CD14-positive monocyte (primary cell): Measurements from ENCODE around the gene MRPL43. TPM values are rescaled to one million over a fixed set of nuclear protein-coding genes. Genes with fewer than 3 reads are reported as not detected.

Experiments
- DNase-seq, 3 donors: peaks; one replicate each; pipeline ENCODE4 v3.0.0-alpha.2; 2011 to 2022
- H2AFZ ChIP-seq: 2 replicates; pipeline ENCODE4 v1.6.0; 2012; ENCODE audit warnings: mild to moderate bottlenecking, low read depth, low read length, inconsistent platforms; ENCODE audit not compliant: insufficient read depth, poor library complexity, severe bottlenecking
- H3K27ac ChIP-seq, 2 donors: 1 replicate in 1 of 2; 2 replicates in 1 of 2; pipeline ENCODE4 v1.5.1; 2012 to 2013; ENCODE audit warnings: low read length in 2 of 2, control low read depth in 1 of 2, inconsistent platforms in 1 of 2, low read depth in 1 of 2, mild to moderate bottlenecking in 1 of 2
- H3K27me3 ChIP-seq, 2 donors: one replicate each; pipeline versions ENCODE4 v1.6.0 to v1.6.1; 2011 to 2013; ENCODE audit warnings: low read length in 2 of 2; ENCODE audit not compliant: control insufficient read depth in 2 of 2, insufficient read depth in 2 of 2
- H3K36me3 ChIP-seq, 2 donors: replicated peaks in 1 of 2; 1 replicate in 1 of 2; 2 replicates in 1 of 2; pipeline versions ENCODE4 v1.5.1 to v1.6.1; 2012 to 2013; ENCODE audit warnings: low read length in 2 of 2, control low read depth in 1 of 2, inconsistent platforms in 1 of 2, mild to moderate bottlenecking in 1 of 2; ENCODE audit not compliant: insufficient read depth in 2 of 2, control insufficient read depth in 1 of 2
- H3K4me1 ChIP-seq, 2 donors: 1 replicate in 1 of 2; 2 replicates in 1 of 2; pipeline versions ENCODE4 v1.5.1 to v1.6.1; 2012 to 2013; ENCODE audit warnings: low read length in 2 of 2, control low read depth in 1 of 2, inconsistent platforms in 1 of 2, mild to moderate bottlenecking in 1 of 2, moderate library complexity in 1 of 2; ENCODE audit not compliant: insufficient read depth in 2 of 2, control insufficient read depth in 1 of 2
- H3K4me2 ChIP-seq: replicated peaks from 2 replicates; pipeline ENCODE3; 2012; ENCODE audit warnings: low read length, moderate library complexity, mild to moderate bottlenecking; ENCODE audit not compliant: poor library complexity, severe bottlenecking; ENCODE audit errors: extremely low read depth
- H3K4me3 ChIP-seq, 3 experiments: fragments of 200-600 bp in 1 of 3; sonication (generic) in 1 of 3; replicated peaks in 1 of 3; 1 replicate in 2 of 3; 2 replicates in 1 of 3; pipeline ENCODE4 v1.5.1; 2011 to 2013; ENCODE audit warnings: low read length in 3 of 3, mild to moderate bottlenecking in 3 of 3, control low read depth in 2 of 3, low read depth in 2 of 3, inconsistent platforms in 1 of 3, moderate library complexity in 1 of 3
- H3K79me2 ChIP-seq: 2 replicates; pipeline ENCODE4 v1.6.0; 2012; ENCODE audit warnings: mild to moderate bottlenecking, control low read depth, inconsistent platforms, low read length, moderate library complexity; ENCODE audit not compliant: insufficient read depth
- H3K9ac ChIP-seq: 2 replicates; pipeline ENCODE4 v1.6.0; 2017; ENCODE audit warnings: low read length, mild to moderate bottlenecking; ENCODE audit not compliant: insufficient read depth, poor library complexity, severe bottlenecking
- H3K9me3 ChIP-seq, 2 donors: replicated peaks in 1 of 2; 1 replicate in 1 of 2; 2 replicates in 1 of 2; pipeline versions ENCODE4 v1.5.1 to v1.6.1; 2012 to 2013; ENCODE audit warnings: low read length in 2 of 2, control low read depth in 1 of 2; ENCODE audit not compliant: control insufficient read depth in 1 of 2, insufficient read depth in 1 of 2
- H4K20me1 ChIP-seq: 2 replicates; pipeline ENCODE4 v1.6.0; 2012; ENCODE audit warnings: mild to moderate bottlenecking, low read length, control low read depth, moderate library complexity; ENCODE audit not compliant: insufficient read depth
- H3K27ac Mint-ChIP-seq, 7 donors: one replicate each; pipeline ENCODE4 v1.8.0; 2020; ENCODE audit warnings: mild to moderate bottlenecking in 7 of 7, mixed read lengths in 7 of 7, moderate library complexity in 6 of 7, inconsistent platforms in 2 of 7
- H3K27me3 Mint-ChIP-seq, 3 donors: one replicate each; pipeline ENCODE4 v1.8.0; 2021 to 2022; ENCODE audit warnings: low read depth in 3 of 3, mild to moderate bottlenecking in 3 of 3, mixed read lengths in 3 of 3, moderate library complexity in 3 of 3, inconsistent platforms in 1 of 3
- H3K36me3 Mint-ChIP-seq, 2 donors: one replicate each; pipeline ENCODE4 v1.8.0; 2020; ENCODE audit warnings: mixed read lengths in 2 of 2, inconsistent platforms in 1 of 2, mild to moderate bottlenecking in 1 of 2
- H3K4me1 Mint-ChIP-seq: one replicate; pipeline ENCODE4 v1.8.0; 2020; ENCODE audit warnings: mild to moderate bottlenecking, mixed read lengths
- H3K4me3 Mint-ChIP-seq, 2 donors: one replicate each; pipeline ENCODE4 v1.8.0; 2020; ENCODE audit warnings: mild to moderate bottlenecking in 2 of 2, mixed read lengths in 2 of 2, moderate library complexity in 1 of 2
- H3K9me3 Mint-ChIP-seq, 7 donors: one replicate each; pipeline ENCODE4 v1.8.0; 2020 to 2022; ENCODE audit warnings: mixed read lengths in 7 of 7, mild to moderate bottlenecking in 6 of 7, moderate library complexity in 6 of 7, inconsistent platforms in 2 of 7
- CTCF ChIP-seq: fragments of 200-600 bp; IDR thresholded peaks from one replicate; pipeline ENCODE4 v1.8.0; 2022; ENCODE audit warnings: antibody characterized with exemption, mild to moderate bottlenecking
- WGBS: methylation state at CpG from one replicate; pipeline ENCODE4 v1.1.5; 2013; ENCODE audit warnings: missing lambda C conversion rate; ENCODE audit not compliant: insufficient coverage; 5-methylcytosine and 5-hydroxymethylcytosine counted together
- intact Hi-C, 2 donors: fragments of 100-400 bp; cut with micrococcal nuclease; formaldehyde crosslinking; loops; one replicate each; pipeline versions ENCODE4 v1.15.0 to v1.15.1; 2023
- polyA plus RNA-seq, 3 donors: library from polyadenylated mRNA; depleted of rRNA in 1 of 3; unstranded in 2 of 3; stranded (reverse) in 1 of 3; fragments of 300-500 nt in 2 of 3; fragments of >200 nt in 1 of 3; fragmentation: Illumina TruSeq in 2 of 3; gene quantifications; 1 replicate in 2 of 3; 2 replicates in 1 of 3; pipeline ENCODE4 v1.2.3, GENCODE V29; 2012 to 2021

The MRPL43 gene
- polyA plus RNA-seq, 3 donors: 69.5 to 123 (median 98.0) TPM

- no peak for TF ChIP-seq CTCF
- H3K36me3 Mint-ChIP-seq: peaks cover 10 to 20% of the 10 kb centered on the region in 2 donors
- H3K27me3 ChIP-seq: no peaks in the 10 kb centered on the region
- no peak overlapping the region for H3K4me3 ChIP-seq
- peaks cover 3 to 12% of the 10 kb centered on the region in 2 donors for H3K36me3 ChIP-seq
- no peak overlapping the region for H2AFZ ChIP-seq
- no peak overlapping the region for H3K4me3 Mint-ChIP-seq
- H3K4me1 Mint-ChIP-seq: peaks cover 6% of the 10 kb centered on the region
- H3K9me3 ChIP-seq: no peaks in the 10 kb centered on the region
- no peaks in the 10 kb centered on the region for H4K20me1 ChIP-seq
- no peak for DNase-seq
- 100% methylated on average over 2 of the region's 4 CpGs for WGBS
- no peaks in the 10 kb centered on the region for H3K9me3 Mint-ChIP-seq
- H3K9ac ChIP-seq: no peak overlapping the region
- H3K4me1 ChIP-seq: peaks cover under 1 to 6% of the 10 kb centered on the region in 2 donors
- peaks cover 0 to 4% (median 0%) of the 10 kb centered on the region in 3 donors for H3K27me3 Mint-ChIP-seq
- H3K4me2 ChIP-seq: no peak overlapping the region
- no peak overlapping the region for H3K27ac Mint-ChIP-seq
- intact Hi-C loops: no loop called here
- peaks cover under 1% of the 10 kb centered on the region for H3K79me2 ChIP-seq
- no peak overlapping the region for H3K27ac ChIP-seq
These were observed 18.7 kb upstream of the MRPL43 start for GRCh38 chr10:101005869-101006567.

DNA sequence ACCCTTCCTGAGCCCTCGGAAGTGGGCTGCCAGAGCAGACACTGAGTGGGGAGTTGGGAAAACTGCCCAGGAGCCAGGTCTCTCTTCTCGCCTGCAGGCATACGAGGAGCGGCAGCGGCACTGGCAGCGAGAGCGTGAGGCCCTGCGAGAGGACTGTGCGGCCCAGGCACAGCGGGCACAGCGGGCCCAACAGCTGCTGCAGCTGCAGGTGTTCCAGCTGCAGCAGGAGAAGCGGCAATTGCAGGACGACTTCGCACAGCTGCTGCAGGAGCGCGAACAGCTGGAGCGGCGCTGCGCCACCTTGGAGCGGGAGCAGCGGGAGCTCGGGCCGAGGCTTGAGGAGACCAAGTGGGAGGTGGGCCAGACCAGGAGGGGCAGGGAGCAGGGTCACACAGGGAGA, 18.1 kb upstream of the MRPL43 start:
- Histone ChIP-seq H3K27me3 (no peaks in the 10 kb centered on the region), H3K27ac (no peak overlapping the region), H3K9ac (no peak overlapping the region), H3K36me3 (peaks cover 3 to 12% of the 10 kb centered on the region in 2 donors), H4K20me1 (no peaks in the 10 kb centered on the region), H3K4me1 (peaks cover 7 to 12% of the 10 kb centered on the region in 2 donors), H3K4me2 (no peak overlapping the region), H3K9me3 (no peaks in the 10 kb centered on the region), H3K4me3 (no peak overlapping the region), H2AFZ (no peak overlapping the region), H3K79me2 (peaks cover 5% of the 10 kb centered on the region)
- Mint-ChIP-seq H3K4me1 (peaks cover 12% of the 10 kb centered on the region), H3K27ac (no peak overlapping the region), H3K4me3 (no peak overlapping the region), H3K9me3 (no peaks in the 10 kb centered on the region), H3K36me3 (peaks cover 11 to 20% of the 10 kb centered on the region in 2 donors), H3K27me3 (peaks cover 0 to 6% (median 2%) of the 10 kb centered on the region in 3 donors)
- intact Hi-C loops: no loop called here
- over 99% methylated on average over 20 of the region's 23 CpGs for WGBS
- no peak for DNase-seq
- TF ChIP-seq CTCF: no peak
